HT-29 (cell line): ENCODE measurements around the gene SLC35F1. TPM values are rescaled to one million over a fixed set of nuclear protein-coding genes. Genes with fewer than 3 reads are reported as not detected.

Experiments used
- DNase-seq: peaks from one replicate; pipeline ENCODE4 v3.0.0-alpha.2; 2015; ENCODE audit warnings: low spot score
- total RNA-seq: library from RNA; depleted of rRNA; stranded (reverse); fragments of >200 nt; shearing (Covaris generic); gene quantifications from 2 replicates; pipeline ENCODE4 v1.2.3, GENCODE V29; 2014

The SLC35F1 gene
- total RNA-seq, 1 experiment from 2014 or later: not detected

DNA sequence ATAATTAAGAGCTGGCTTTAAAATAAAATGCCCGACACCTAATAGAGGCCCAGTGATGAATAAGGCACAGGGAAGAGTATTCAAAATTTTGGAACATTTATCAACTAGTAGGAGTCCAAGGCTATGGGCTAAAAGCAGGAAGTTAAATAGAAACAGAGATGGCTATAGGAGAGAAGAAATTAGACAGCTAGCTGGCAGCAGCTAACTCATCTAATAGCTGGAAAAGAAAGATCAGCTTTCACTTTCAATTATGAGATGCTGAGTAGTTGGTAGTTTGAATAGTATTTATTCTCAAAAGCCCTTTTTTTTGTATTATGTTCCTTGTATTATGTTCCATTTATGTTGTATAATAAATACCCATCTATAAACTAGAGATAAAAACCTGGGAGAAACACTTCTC lies 215.7 kb downstream of the SLC35F1 start:
- DNase-seq: no peak

DNA sequence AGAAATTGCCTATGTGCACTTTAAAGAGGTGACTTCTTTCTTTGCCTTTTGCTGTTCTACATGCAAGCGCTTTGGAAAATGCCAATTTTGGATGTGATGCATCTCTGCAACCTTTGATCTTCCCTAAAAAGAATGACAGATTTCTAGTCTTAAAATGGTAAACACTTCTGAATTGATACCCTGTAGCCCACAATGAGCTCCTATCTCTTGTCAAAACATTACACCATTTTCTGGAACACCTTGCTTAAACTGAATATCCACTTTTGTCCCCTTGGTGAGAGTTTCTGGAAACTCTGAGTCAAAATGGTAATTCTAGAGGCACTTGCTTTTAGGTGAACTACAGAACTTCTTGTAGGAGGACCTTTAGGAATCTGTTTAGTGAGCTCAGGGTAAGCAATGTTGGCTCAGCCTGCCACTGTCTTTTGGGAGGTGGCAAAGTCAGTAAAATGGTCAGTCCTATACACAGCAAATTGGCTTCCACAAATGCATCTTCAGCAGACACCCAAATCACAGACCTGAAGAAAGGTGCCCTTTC lies 216.5 kb downstream of the SLC35F1 start:
- DNase-seq: no peak

DNA sequence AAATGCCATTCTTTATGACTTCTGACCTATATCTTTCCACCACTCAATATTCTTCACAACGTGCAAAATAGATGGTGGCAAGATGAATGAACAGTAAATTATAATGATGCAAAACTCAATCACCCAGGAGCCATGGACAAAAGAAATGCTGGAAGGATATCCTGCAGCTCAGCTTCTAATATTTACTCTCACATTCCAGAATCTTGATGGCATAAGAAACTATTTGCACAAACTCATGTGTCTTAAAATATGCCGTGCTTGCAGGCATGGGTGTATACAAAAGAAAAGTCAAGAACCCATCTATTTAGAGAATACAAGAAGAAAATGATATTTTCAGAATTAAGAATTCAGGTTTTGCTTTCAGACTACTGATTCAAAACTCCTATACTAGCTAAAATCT lies 217.8 kb downstream of the SLC35F1 start:
- DNase-seq: no peak

DNA sequence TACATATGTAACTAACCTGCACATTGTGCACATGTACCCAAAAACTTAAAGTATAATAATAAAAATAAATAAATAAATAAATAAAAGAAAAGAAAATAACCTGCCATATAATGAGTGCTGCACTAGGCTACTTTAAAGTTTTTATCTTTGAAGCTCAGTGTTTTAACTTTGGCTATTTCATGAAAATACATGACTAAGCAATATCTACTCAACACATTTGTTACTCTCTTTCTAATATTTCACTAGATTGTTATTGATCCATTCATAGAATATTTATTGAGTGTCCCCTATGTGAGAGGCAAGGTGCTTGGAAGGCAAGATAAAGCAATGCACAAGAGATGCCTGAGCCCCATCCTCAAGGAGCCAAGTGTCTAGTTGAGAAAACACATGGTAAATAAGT lies 221.7 kb downstream of the SLC35F1 start:
- DNase-seq: no peak

DNA sequence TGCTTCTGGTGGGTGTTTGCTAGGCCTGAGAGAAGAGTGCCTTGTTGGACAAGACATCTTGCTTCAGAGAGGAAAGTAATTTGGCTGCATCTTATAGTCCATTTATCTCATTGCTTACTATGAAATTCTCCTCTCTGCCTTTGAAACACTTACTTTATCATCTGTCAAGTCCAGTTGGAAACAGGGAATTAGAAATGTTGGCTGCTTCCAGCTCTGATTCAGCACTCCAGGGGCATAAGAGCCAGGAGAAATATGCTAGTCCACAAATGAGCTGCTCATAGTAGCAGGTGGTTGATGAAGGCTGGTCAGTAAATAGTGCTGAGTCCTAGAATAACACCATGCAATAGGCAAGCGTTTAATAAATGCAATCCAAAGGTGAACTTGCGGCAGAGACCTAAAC lies 227.1 kb downstream of the SLC35F1 start:
- DNase-seq: no peak

DNA sequence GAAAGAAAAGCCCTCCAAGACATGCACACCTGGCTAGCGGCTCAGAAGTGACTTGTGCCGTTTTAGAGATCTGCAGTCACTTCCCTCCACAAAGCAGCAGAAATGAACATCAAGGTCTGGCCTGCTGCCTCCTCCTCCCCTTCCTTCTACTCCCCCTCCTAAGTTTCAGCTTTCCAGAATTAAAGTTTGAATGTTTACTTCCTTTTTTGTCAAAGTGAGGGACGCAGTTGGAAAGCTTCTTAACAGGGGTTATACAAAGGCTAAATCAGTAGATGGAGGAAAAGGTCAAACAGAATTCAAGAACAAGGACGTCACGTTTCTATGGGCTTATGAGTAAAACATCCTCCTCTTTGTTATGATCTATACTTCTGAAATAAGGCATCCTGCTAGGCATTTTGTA lies 227.7 kb downstream of the SLC35F1 start:
- DNase-seq: no peak

DNA sequence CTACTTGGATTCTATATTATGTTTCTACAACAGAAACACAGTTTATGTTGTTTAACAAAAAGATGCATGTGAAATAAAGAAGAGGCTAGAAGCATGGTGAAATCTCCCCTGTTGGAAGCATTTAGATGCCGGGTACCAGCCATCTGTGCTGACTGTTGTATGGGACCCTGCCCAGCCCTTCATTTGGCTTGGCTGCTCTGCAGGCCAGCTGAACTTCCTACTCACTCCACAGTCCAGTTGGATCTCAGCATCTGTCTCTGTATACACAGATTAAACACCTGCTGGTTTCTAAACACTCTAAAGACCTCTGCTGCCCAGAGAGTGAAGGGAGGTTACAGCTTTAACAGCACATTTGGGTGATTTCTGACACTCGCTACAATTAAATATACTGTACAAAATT lies 228.3 kb downstream of the SLC35F1 start:
- DNase-seq: no peak

DNA sequence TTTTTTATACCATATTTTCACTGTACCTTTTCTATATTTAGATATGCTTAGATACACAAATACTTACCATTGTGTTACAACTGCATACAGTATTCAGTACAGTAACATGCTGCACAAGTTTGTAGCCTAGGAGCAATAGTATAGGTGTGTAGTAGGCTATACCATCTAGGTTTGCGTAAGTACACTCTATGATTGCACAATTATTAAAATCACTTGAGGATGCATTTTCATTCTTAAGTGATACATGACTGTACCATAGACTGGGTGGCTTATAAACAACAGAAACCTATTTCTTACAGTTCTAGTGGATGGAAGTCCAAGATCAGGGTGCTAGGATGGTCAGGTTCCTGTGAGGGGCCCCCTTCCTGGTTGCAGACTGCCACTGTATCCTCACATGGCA lies 234.1 kb downstream of the SLC35F1 start:
- no peak for DNase-seq

DNA sequence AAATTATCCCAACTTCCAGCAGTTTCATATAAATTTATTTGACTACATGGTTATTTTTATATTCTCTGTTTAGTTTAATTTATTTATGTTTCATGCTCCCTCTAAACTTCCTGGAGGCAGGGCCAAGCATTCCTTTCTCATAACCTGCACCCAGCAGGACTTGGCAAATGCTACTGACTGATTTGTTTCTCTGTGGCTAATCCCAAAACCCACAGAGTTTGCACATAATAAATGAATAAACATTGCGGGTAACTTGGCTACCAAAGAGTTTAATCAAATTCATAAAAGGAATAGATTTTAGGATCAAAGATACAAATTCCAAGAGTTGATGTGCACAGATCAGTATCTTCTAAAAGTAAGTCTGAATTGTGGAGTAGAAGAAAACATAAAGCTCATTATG lies 239.5 kb downstream of the SLC35F1 start:
- no peak for DNase-seq

DNA sequence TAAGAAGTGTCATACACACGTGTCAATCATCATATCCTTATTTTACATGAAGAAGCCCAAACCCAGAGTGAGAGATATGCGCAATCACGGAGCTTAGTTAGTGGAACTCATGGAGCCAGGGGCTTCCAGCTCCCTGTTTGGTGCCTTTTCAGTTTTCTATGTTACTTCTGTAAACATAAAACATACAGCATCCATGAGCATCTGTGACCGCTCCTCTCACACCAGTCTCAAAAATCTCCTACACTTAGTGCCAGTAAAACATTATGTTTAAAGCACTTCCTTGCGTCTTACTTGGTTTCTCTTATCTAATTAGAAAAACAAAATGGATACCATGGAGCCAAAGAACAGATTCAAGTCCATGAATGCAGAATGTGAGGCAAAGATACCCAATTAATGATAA lies 240.4 kb downstream of the SLC35F1 start:
- no peak for DNase-seq

DNA sequence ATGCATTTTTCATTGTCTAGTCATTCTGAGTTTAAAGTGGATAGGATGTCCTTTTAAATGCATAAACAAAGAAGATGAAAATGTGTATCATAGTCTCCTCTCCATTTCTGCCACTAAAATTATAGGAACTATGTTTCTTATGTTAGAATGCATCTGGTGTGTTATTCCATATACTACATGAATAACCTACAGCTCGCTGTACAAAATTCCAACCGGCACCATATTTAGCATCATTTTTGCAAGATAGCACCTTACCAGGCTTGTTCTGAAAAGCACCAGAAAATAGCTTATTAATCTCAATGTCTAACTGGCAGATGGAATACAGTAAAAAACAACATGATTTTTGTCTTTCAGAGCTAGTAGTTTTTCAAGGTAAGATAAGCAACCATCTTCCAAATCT lies 241.5 kb downstream of the SLC35F1 start:
- DNase-seq: no peak

DNA sequence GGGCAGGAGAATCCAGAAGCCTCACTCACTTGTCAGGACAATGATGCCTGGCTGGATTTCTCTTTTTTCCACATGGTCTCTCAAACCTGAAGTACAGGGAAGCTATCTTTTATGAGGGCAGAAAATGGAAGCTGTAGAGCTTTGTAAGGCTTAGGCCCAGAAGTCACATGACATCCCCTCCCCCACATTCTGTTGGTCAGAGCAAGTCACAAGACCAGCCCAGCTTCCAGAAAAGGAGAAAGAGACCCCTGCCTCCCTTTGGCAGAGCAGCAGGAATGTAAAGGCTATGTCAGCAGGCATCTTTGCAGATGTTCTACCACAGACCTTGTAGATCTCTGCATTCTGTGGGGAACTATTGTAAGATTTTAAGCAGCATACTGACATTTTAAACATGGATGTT lies 245.5 kb downstream of the SLC35F1 start:
- no peak for DNase-seq

DNA sequence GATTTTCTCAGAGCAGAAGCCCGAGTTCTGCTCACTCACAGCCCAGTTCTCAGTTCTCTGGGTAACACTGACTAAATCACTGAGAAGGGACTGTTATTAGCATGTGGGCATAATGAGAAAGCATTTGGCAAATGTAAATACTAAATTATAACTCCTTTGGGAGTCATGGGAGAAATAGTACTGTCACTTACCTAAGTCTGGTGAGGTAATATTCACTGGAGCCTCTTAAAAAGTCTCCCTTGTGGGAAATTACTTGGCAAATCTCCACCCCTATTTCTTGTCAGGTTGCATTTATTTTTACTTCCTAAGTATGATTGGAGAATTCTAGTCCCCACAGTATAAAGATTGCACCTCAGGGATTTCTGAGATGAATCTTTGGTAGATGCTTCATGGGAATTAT lies 254.3 kb downstream of the SLC35F1 start:
- no peak for DNase-seq

DNA sequence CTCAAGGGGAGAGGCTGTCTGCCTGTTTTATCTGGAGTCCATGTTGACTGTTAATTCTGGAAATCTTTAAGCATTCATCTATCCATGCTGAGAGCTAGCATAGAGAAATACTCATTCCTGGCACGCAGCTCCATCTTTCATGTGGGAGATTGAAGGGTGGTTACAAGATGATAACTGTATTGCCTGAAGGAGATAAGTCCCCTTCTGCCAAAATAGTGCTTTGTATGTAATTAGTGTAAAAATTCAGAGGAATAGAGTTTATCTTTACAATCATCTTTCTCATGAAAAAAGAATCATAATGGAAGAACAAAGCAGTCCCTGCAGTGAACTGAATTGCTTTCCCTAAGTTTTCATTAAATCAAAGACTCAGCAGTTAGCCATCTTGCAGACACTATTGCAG lies 256.5 kb downstream of the SLC35F1 start:
- DNase-seq: no peak

DNA sequence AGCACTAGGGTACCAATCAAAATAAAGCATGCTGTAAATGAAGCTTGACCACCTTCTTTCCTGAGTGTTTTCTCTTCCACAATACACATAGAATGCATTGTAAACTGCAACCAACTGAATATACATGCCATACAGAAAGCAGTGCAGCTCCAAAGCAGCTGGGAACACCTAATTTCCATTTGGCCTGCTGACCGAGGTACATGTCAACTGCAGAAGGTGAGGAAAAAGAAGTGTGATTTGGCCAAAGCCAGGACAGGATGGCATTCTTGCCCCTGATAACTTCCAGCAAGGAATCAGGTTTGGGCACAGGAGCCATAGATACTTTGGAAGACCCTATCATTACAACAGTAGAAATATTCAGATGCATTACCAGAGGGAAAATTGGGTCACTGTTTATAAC lies 258.4 kb downstream of the SLC35F1 start:
- no peak for DNase-seq

DNA sequence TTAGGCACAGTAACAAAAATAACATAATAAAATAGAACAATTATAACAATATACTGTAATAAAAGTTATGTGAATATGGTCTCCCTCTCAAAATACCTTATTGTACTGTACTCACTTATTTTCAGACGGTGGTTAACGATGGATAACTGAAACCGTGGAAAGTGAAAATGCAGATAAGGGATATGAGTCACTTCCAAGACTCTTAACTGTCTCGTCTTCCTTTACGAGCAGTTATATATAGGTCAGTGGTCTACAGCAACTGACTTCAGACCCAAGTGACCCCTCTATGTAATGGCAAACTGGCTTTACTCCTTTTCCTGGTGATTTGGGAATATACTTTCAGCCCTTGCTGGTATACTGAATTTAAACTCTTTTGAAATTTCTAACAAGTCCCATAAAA lies 261.4 kb downstream of the SLC35F1 start:
- no peak for DNase-seq

DNA sequence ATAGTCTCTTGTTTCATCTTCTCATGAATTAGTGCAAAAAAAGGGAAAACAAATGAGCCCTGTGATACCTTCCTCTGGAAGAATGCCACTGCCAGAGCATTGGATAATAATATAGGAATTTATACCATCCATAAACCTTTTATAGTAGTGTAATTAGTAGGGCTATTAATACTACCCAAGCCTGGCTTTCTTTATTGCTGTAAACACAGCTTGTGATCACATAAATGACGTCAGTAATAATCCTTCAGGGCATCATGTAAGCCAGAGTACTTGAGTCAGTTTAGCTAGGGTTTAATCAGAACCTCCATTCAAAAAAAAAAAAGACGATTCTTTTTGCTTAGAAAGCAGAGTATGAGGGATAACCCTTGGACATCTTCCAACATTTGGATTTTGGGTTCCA lies 264.8 kb downstream of the SLC35F1 start:
- DNase-seq: no peak

DNA sequence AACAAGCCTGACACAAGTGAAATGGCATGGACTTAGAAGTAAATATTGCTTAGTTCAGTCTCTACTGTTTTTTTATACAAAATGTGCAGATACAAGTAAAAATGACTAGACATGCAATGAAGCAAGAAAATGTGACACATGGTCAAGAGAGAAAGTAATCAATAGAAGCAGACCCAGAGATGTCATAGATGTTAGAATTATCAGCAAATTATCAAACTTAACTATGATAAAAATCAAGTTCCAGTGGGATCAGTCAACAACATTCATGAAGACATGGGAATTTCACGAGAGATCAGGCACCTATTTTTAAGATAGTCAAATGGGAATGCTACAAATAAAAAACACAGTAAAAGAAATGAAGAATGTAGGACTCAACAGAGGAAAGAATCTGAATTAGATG lies 267.0 kb downstream of the SLC35F1 start:
- no peak for DNase-seq

DNA sequence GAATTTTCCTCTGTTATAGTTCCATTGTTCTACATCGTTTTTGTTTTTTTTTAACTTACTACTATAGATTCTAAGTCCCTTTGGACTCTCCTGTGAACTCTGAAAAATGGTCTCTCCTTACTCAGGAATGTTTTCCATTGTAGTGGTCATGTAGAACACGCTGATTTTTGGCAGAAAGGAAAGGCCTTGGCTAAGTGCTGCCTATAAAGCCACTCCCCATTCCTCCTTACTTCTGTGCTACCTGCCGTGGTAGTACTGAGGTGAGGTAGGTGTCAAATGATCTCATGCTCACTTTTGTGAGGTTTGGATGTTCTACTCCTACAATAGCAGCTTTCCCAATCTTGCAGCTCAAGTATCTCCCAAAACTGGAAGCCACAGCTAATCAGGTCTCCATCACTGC lies 270.7 kb downstream of the SLC35F1 start:
- DNase-seq: no peak

DNA sequence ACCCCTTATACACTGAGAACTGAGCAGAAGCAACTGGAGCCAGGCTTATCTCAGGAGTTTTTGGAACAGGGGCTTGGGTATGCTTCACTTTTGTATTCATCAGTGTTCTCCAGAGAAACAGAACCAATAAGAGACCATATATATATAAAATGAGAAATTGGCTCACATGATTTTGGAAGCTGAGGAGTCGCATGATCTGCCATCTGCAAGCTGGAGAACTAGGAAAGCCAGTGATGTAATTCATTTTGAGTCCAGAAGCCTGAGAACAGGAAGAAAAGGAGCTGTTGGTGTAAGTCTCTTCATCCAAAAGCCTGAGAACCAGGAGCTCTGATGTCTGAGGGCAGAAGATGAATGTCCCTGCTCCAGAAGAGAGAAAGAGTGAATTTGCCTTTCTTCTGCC lies 272.0 kb downstream of the SLC35F1 start:
- no peak for DNase-seq

DNA sequence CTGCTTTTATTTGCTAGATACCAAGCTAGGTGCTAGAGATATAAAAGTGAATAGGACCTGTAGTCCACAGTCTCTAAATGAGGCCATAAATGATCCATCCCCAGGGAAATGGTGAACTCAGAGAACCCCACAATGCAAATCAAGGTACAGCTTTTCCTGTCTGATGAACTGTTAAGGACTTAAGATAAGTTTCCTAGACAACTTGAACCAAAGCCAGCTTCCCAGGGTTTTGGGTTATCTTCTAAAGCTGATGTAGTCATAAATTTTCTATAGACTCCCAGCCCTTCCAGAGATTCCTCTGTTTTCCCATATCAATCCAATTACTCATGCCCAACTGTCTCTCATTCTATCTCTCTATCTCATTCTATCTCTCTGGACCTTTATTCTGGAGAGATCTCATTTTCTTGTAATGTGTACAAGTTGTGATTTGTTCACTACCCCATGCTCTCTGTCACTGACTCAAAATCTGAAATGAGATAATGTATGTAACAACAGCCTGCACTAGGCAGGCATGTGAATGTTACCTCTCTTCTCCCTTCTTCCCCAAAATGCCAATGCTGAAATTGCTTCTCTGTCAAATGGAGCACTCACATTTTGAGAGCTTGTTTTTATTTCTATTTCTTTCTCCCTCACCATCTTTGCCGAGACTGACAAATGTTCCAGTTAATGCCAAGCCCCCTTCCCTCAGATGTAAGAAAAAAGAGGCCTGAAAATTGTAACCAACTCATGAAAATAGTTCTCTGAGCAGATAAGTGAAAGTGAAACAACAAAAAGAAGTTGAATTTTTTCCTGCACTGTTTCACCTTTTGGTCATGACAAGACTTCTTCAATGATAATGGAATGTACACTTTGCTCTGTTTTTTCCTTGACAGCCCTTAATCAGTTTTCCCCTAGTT lies 279.9 kb downstream of the SLC35F1 start:
- DNase-seq: no peak

DNA sequence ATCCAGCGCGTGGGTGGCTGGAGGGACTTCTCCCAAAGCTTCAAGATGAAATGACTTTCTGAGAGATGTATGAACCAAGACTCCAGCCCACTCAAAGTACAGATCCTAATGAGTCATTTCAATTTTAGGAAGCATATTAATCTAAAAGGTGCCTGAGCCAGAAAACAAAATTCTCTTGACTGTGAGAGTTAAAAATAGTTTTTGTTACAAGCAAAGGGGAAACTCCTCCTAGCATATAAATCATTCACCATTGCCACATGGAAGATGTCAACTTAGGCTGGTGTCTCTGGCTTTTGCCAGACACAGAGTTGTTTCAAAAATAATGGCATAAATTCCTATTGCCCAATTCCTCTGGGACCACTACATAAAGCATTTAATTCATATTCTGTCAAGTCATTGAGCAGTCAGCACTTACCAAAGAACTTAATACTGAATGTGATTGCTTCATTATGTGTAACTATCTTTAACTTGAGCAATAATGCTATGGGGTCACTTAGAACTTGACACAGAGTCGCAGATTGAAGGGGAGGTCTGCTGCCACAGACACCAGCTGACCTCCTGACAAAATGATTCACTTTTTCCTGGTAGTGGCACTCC lies 280.6 kb downstream of the SLC35F1 start:
- no peak for DNase-seq

DNA sequence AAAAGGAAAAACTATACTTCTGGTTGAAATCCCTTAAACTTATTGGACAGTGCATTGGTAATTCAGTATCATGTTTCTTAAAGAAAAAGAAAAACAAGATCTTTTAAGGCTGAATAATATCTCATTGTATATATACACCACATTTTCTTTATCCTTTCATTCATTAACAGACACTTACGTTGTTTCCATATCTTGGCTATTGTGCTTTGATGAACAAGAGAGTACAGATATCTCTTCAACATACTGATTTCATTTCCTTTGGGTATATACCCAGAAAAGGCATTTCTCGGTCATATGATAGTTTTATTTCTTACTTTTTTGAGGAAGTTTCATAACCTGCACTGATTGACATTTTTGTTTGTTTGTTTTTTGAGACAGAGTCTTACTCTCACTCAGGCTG lies 281.5 kb downstream of the SLC35F1 start:
- DNase-seq: no peak
